HCT116 (cell line): ENCODE results near the gene NAPB.

Experiments
- POLR2A ChIP-seq: IDR thresholded peaks from 2 replicates; pipeline ENCODE4 v1.7.0; 2011; ENCODE audit warnings: borderline replicate concordance; ENCODE audit not compliant: insufficient read depth, insufficient read length; ENCODE audit errors: extremely low read depth
- SIN3A ChIP-seq: IDR thresholded peaks from 2 replicates; pipeline ENCODE4 v1.6.1; 2012; ENCODE audit warnings: low read depth
- TF ChIP-seq, protein P1 (sequence below), 3 experiments: fragments of 200-600 bp in 1 of 3; sonication (generic) in 1 of 3; IDR thresholded peaks in 2 of 3; conservative IDR thresholded peaks in 1 of 3; 2 replicates each; pipeline ENCODE4 v1.5.1; 2012 to 2017; ENCODE audit warnings: low read depth in 2 of 3, low read length in 2 of 3, antibody characterized with exemption in 1 of 3, borderline replicate concordance in 1 of 3, control low read depth in 1 of 3, mild to moderate bottlenecking in 1 of 3, mixed read lengths in 1 of 3, mixed run types in 1 of 3, moderate library complexity in 1 of 3; ENCODE audit not compliant: insufficient read depth in 1 of 3

GRCh38 chr20:23375827-23376226 is 45.5 kb downstream of the NAPB start:
- TF ChIP-seq SIN3A (no peak), POLR2A (no peak)
- TF ChIP-seq, protein P1, sequence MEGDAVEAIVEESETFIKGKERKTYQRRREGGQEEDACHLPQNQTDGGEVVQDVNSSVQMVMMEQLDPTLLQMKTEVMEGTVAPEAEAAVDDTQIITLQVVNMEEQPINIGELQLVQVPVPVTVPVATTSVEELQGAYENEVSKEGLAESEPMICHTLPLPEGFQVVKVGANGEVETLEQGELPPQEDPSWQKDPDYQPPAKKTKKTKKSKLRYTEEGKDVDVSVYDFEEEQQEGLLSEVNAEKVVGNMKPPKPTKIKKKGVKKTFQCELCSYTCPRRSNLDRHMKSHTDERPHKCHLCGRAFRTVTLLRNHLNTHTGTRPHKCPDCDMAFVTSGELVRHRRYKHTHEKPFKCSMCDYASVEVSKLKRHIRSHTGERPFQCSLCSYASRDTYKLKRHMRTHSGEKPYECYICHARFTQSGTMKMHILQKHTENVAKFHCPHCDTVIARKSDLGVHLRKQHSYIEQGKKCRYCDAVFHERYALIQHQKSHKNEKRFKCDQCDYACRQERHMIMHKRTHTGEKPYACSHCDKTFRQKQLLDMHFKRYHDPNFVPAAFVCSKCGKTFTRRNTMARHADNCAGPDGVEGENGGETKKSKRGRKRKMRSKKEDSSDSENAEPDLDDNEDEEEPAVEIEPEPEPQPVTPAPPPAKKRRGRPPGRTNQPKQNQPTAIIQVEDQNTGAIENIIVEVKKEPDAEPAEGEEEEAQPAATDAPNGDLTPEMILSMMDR (IDR thresholded peaks at IDR 0.05 in 2 of 3, conservative IDR thresholded peaks at IDR 0.05 in 1 of 3; ENCODE audit: borderline replicate concordance in 1 of 3, insufficient read depth in 1 of 3, low read depth in 2 of 3, low read length in 2 of 3), result no peak
